ENCODE results near the gene SPDYE2. TPM values are rescaled to one million over a fixed set of nuclear protein-coding genes. Genes with fewer than 3 reads are reported as not detected.
A peak's percentile ranks its signal among the peaks of the same experiment; 100 is the strongest.
"Not testable (repeated sequence)": the region's sequence is repeated elsewhere in the genome, so short reads cannot be mapped to it uniquely, and the experiment has no call there.

SPDYE2 gene
- total and polyA plus RNA-seq, 4 experiments from 2014 or later = 0.20 to 1.7 (median 0.28) TPM; not detected in 1

DNA sequence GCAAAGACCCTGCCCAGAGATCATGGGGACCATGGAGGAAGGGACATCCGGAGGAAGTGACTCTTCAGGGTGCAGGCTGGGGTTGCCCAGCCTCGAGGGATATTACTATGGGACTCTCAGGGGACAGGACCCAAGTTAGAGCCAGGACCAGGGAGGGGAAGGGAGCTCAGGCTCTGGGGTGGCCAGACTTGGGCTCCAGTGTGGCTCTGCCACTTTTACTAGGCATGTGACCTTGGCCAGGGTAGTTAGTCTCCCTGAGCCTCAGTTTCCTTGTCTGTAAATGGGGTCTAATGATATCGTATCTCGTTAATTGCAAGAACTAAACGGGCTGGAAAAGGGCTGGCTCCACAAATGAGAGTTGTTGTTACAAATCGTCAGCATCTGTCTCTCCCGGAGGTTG, 59.4 kb downstream of the SPDYE2 start:
- H3K4me1 Mint-ChIP-seq; H3K9me3 ChIP-seq (ENCODE audit: control insufficient read depth in 1 of 2, low read length in 2 of 2); H3K4me3 ChIP-seq (ENCODE audit: low read length in 2 of 2); DNase-seq; H3K9me3 Mint-ChIP-seq; intact Hi-C loops (cut with micrococcal nuclease); CTCF ChIA-PET (ENCODE audit: partially characterized antibody); H3K27me3 Mint-ChIP-seq; H3K27ac Mint-ChIP-seq; POLR2A ChIA-PET (ENCODE audit: partially characterized antibody); H3K36me3 ChIP-seq (ENCODE audit: insufficient read depth, low read length); H3K4me1 ChIP-seq (ENCODE audit: insufficient read depth, low read length); H3K36me3 Mint-ChIP-seq; H3K27ac ChIP-seq (ENCODE audit: low read depth, low read length); H3K27me3 ChIP-seq (ENCODE audit: insufficient read depth, low read length): not testable (repeated sequence)
- peak overlapping the region in 2 of 8 donors; percentile 32 to 52 for H3K4me3 Mint-ChIP-seq

- H3K27me3 ChIP-seq (ENCODE audit: insufficient read depth, low read length); H3K36me3 Mint-ChIP-seq; DNase-seq; H3K27me3 Mint-ChIP-seq; H3K27ac Mint-ChIP-seq; H3K4me1 ChIP-seq (ENCODE audit: insufficient read depth, low read length); POLR2A ChIA-PET (ENCODE audit: partially characterized antibody); H3K9me3 ChIP-seq (ENCODE audit: control insufficient read depth in 1 of 2, low read length in 2 of 2); H3K9me3 Mint-ChIP-seq; intact Hi-C loops (cut with micrococcal nuclease); CTCF ChIA-PET (ENCODE audit: partially characterized antibody); H3K4me3 ChIP-seq (ENCODE audit: low read length in 2 of 2); H3K4me1 Mint-ChIP-seq; H3K36me3 ChIP-seq (ENCODE audit: insufficient read depth, low read length); H3K4me3 Mint-ChIP-seq; H3K27ac ChIP-seq (ENCODE audit: low read depth, low read length): not testable (repeated sequence)
Measured at GRCh38 chr7:102611013-102611674, 60.1 kb downstream of the SPDYE2 start.

- H3K4me1 ChIP-seq (ENCODE audit: insufficient read depth, low read length); H3K27me3 Mint-ChIP-seq; H3K9me3 ChIP-seq (ENCODE audit: control insufficient read depth in 1 of 2, low read length in 2 of 2); H3K27me3 ChIP-seq (ENCODE audit: insufficient read depth, low read length); H3K4me3 ChIP-seq (ENCODE audit: low read length in 2 of 2); CTCF ChIA-PET (ENCODE audit: partially characterized antibody); POLR2A ChIA-PET (ENCODE audit: partially characterized antibody); H3K4me3 Mint-ChIP-seq; H3K4me1 Mint-ChIP-seq; DNase-seq; H3K9me3 Mint-ChIP-seq; intact Hi-C loops (cut with micrococcal nuclease); H3K36me3 Mint-ChIP-seq; H3K36me3 ChIP-seq (ENCODE audit: insufficient read depth, low read length); H3K27ac ChIP-seq (ENCODE audit: low read depth, low read length): not testable (repeated sequence)
- H3K27ac Mint-ChIP-seq = peak overlapping the region in 1 of 7 donors; percentile 47
Measured at GRCh38 chr7:102611675-102612325, 60.8 kb downstream of the SPDYE2 start.

Other genes starting within 250 kb of the SPDYE2 start
- gene SPDYE6, start 194.8 kb upstream of the SPDYE2 start, total RNA-seq = not detected
- gene SPDYE6, start 194.8 kb upstream of the SPDYE2 start, polyA plus RNA-seq = under 1 TPM; 0.14 to 0.73 TPM
- gene PRKRIP1, start 154.9 kb upstream of the SPDYE2 start, total RNA-seq = 10 to 100 TPM; 43.2 to 47.6 TPM
- gene PRKRIP1, start 154.9 kb upstream of the SPDYE2 start, polyA plus RNA-seq = 10 to 100 TPM in 1 of 2 donors, 1 to 10 TPM in 1; 9.7 to 21.7 TPM
- 10 to 100 TPM; 29.0 to 31.6 TPM for gene ORAI2, start 117.7 kb upstream of the SPDYE2 start, total RNA-seq
- gene ORAI2, start 117.7 kb upstream of the SPDYE2 start, polyA plus RNA-seq = 10 to 100 TPM; 42.9 to 53.3 TPM
- gene ALKBH4, start 86.4 kb upstream of the SPDYE2 start, total RNA-seq = 10 to 100 TPM; 11.8 to 11.9 TPM
- gene ALKBH4, start 86.4 kb upstream of the SPDYE2 start, polyA plus RNA-seq = 10 to 100 TPM; 15.7 to 16.6 TPM
- gene LRWD1, start 86.2 kb upstream of the SPDYE2 start, total RNA-seq = 10 to 100 TPM; 26.0 to 28.5 TPM
- gene LRWD1, start 86.2 kb upstream of the SPDYE2 start, polyA plus RNA-seq = 10 to 100 TPM; 12.9 to 15.2 TPM
- 10 to 100 TPM; 35.8 to 38.2 TPM for gene POLR2J, start 72.3 kb upstream of the SPDYE2 start, total RNA-seq
- 100 to 1,000 TPM; 122 to 126 TPM for gene POLR2J, start 72.3 kb upstream of the SPDYE2 start, polyA plus RNA-seq
- gene RASA4B, start 33.4 kb upstream of the SPDYE2 start, total RNA-seq = 10 to 100 TPM; 15.2 to 15.8 TPM
- 10 to 100 TPM in 1 of 2 donors, 1 to 10 TPM in 1; 5.0 to 11.5 TPM for gene RASA4B, start 33.4 kb upstream of the SPDYE2 start, polyA plus RNA-seq
- gene UPK3BL2, start 7.5 kb upstream of the SPDYE2 start, total RNA-seq = 10 to 100 TPM; 46.0 to 51.1 TPM
- 1 to 10 TPM in 1 of 2 donors, under 1 TPM in 1; 0.94 to 5.5 TPM for gene UPK3BL2, start 7.5 kb upstream of the SPDYE2 start, polyA plus RNA-seq
- gene POLR2J3, start 21.4 kb downstream of the SPDYE2 start, total RNA-seq = 100 to 1,000 TPM in 1 of 2 experiments, 10 to 100 TPM in 1; 94.1 to 119 TPM
- 10 to 100 TPM; 21.0 to 58.9 TPM for gene POLR2J3, start 21.4 kb downstream of the SPDYE2 start, polyA plus RNA-seq
- gene RASA4, start 65.5 kb downstream of the SPDYE2 start, total RNA-seq = 10 to 100 TPM; 37.8 to 43.3 TPM
- gene RASA4, start 65.5 kb downstream of the SPDYE2 start, polyA plus RNA-seq = 10 to 100 TPM in 1 of 2 donors, 1 to 10 TPM in 1; 7.7 to 24.3 TPM
- 10 to 100 TPM; 43.3 to 46.3 TPM for gene UPK3BL1, start 91.6 kb downstream of the SPDYE2 start, total RNA-seq
- gene UPK3BL1, start 91.6 kb downstream of the SPDYE2 start, polyA plus RNA-seq = 10 to 100 TPM; 20.1 to 26.8 TPM
- not detected for gene SPDYE2B, start 99.1 kb downstream of the SPDYE2 start, total RNA-seq
- gene SPDYE2B, start 99.1 kb downstream of the SPDYE2 start, polyA plus RNA-seq = not detected
- gene POLR2J2, start 120.4 kb downstream of the SPDYE2 start, total RNA-seq = 10 to 100 TPM; 21.8 to 27.7 TPM
- gene POLR2J2, start 120.4 kb downstream of the SPDYE2 start, polyA plus RNA-seq = 1 to 10 TPM; 1.6 to 7.9 TPM
- gene FAM185A, start 197.8 kb downstream of the SPDYE2 start, total RNA-seq = 10 to 100 TPM in 1 of 2 experiments, 1 to 10 TPM in 1; 8.6 to 11.1 TPM
- 1 to 10 TPM; 4.6 to 7.0 TPM for gene FAM185A, start 197.8 kb downstream of the SPDYE2 start, polyA plus RNA-seq

Data from CD4-positive, alpha-beta memory T cell (primary cell).